H1 (cell line): Measurements from ENCODE around the gene PLCB1. TPM values are rescaled to one million over a fixed set of nuclear protein-coding genes. Genes with fewer than 3 reads are reported as not detected.

Experiments
- CTCF ChIA-PET: fragments of 300-600 bp; sonication (Branson Sonifier 250); formaldehyde crosslinking; loops from one replicate; lab custom pipeline; 2021; ENCODE audit not compliant: partially characterized antibody; lab: Charles Lee
- POLR2A ChIA-PET: fragments of 300-600 bp; sonication (Branson Sonifier 250); formaldehyde crosslinking; loops from one replicate; lab custom pipeline; 2021; ENCODE audit warnings: inconsistent platforms; ENCODE audit not compliant: partially characterized antibody; lab: Charles Lee
- DNase-seq, 2 experiments: peaks; one replicate each; pipeline versions ENCODE4 v3.0.0 to v3.0.0-alpha.2; 2010 to 2022; ENCODE audit warnings: low spot score in 2 of 2, low read depth in 1 of 2, mixed read lengths in 1 of 2
- FAIRE-seq: peaks from 2 replicates; lab custom pipeline; 2011; peaks lifted over from hg19 to GRCh38; lab: Jason Lieb, UNC
- H2AFZ ChIP-seq: 2 replicates; pipeline ENCODE4 v1.8.1; 2012; ENCODE audit warnings: low read length, inconsistent platforms
- H2AK5ac ChIP-seq: 2 replicates; pipeline ENCODE4 v1.6.1; 2013; ENCODE audit warnings: low read depth, low read length
- H2BK120ac ChIP-seq: replicated peaks from 2 replicates; pipeline ENCODE3; 2013; ENCODE audit warnings: low read depth, low read length, inconsistent platforms
- H2BK12ac ChIP-seq: 2 replicates; pipeline ENCODE4 v1.6.1; 2013; ENCODE audit warnings: low read depth, low read length
- H2BK15ac ChIP-seq: 2 replicates; pipeline ENCODE4 v1.6.1; 2013; ENCODE audit warnings: low read length
- H2BK20ac ChIP-seq: 2 replicates; pipeline ENCODE4 v1.6.1; 2013; ENCODE audit warnings: low read length
- H2BK5ac ChIP-seq: 2 replicates; pipeline ENCODE4 v1.6.1; 2013; ENCODE audit warnings: low read depth, low read length
- H3K14ac ChIP-seq: 2 replicates; pipeline ENCODE4 v1.6.1; 2013; ENCODE audit warnings: inconsistent platforms; ENCODE audit not compliant: insufficient read length
- H3K18ac ChIP-seq: 2 replicates; pipeline ENCODE4 v1.6.1; 2013; ENCODE audit warnings: low read length; ENCODE audit errors: extremely low read depth
- H3K23ac ChIP-seq: 2 replicates; pipeline ENCODE4 v1.6.1; 2013; ENCODE audit warnings: inconsistent platforms; ENCODE audit not compliant: insufficient read length
- H3K23me2 ChIP-seq: 2 replicates; pipeline ENCODE4 v1.6.1; 2013; ENCODE audit warnings: low read depth, low read length
- H3K27ac ChIP-seq: 2 replicates; pipeline ENCODE4 v1.6.1; 2011; ENCODE audit warnings: low read depth, low read length, inconsistent platforms
- H3K27me3 ChIP-seq, 4 experiments: replicated peaks in 1 of 4; 1 replicate in 1 of 4; 2 replicates in 3 of 4; pipeline versions ENCODE4 v1.6.1 to v1.8.1; 2011 to 2013; ENCODE audit warnings: low read length in 3 of 4, mild to moderate bottlenecking in 3 of 4, inconsistent platforms in 2 of 4, mixed read lengths in 2 of 4, moderate library complexity in 1 of 4; ENCODE audit not compliant: control insufficient read depth in 3 of 4, insufficient read depth in 3 of 4; ENCODE audit errors: extremely low read depth in 1 of 4
- H3K36me3 ChIP-seq, 4 experiments: 2 replicates each; pipeline versions ENCODE4 v1.6.1 to v1.8.1; 2011 to 2013; ENCODE audit warnings: mild to moderate bottlenecking in 4 of 4, low read length in 3 of 4, moderate library complexity in 2 of 4, control low read depth in 1 of 4, inconsistent platforms in 1 of 4; ENCODE audit not compliant: insufficient read depth in 4 of 4, control insufficient read depth in 2 of 4
- H3K4ac ChIP-seq: replicated peaks from 2 replicates; pipeline ENCODE3; 2013; ENCODE audit warnings: low read length, low read depth, mixed read lengths, inconsistent platforms; ENCODE audit not compliant: insufficient read length
- H3K4me1 ChIP-seq, 4 experiments: replicated peaks in 1 of 4; 1 replicate in 1 of 4; 2 replicates in 3 of 4; pipeline versions ENCODE4 v1.6.1 to v1.8.1; 2011 to 2013; ENCODE audit warnings: low read length in 3 of 4, inconsistent platforms in 2 of 4, mixed read lengths in 1 of 4; ENCODE audit not compliant: insufficient read depth in 4 of 4, control insufficient read depth in 3 of 4
- H3K4me2 ChIP-seq, 2 experiments: 2 replicates each; pipeline versions ENCODE4 v1.6.1 to v1.8.1; 2011 to 2013; ENCODE audit warnings: low read depth in 2 of 2, low read length in 2 of 2, control low read depth in 1 of 2, inconsistent platforms in 1 of 2, mild to moderate bottlenecking in 1 of 2; ENCODE audit not compliant: insufficient read depth in 1 of 2
- H3K4me3 ChIP-seq, 4 experiments: fragments of 200-600, 300-600 bp in 1 of 4; sonication (generic), shearing (Covaris generic), sonication (Bioruptor Twin) in 1 of 4; 2 replicates each; pipeline versions ENCODE4 v1.5.1 to v1.8.1; 2011 to 2016; ENCODE audit warnings: low read length in 4 of 4, low read depth in 3 of 4, control low read depth in 2 of 4, inconsistent platforms in 2 of 4, mild to moderate bottlenecking in 2 of 4, mixed read lengths in 1 of 4, moderate library complexity in 1 of 4; ENCODE audit not compliant: insufficient read depth in 2 of 4; ENCODE audit errors: extremely low read depth in 1 of 4
- H3K56ac ChIP-seq: replicated peaks from 2 replicates; pipeline ENCODE3; 2013; ENCODE audit warnings: low read depth, mild to moderate bottlenecking, mixed read lengths, low read length, inconsistent platforms; ENCODE audit not compliant: insufficient read length
- H3K79me1 ChIP-seq: 2 replicates; pipeline ENCODE4 v1.6.1; 2013; ENCODE audit warnings: low read depth, low read length, control low read depth
- H3K79me2 ChIP-seq, 2 experiments: 2 replicates each; pipeline versions ENCODE4 v1.6.1 to v1.8.1; 2012 to 2013; ENCODE audit warnings: low read length in 2 of 2, mild to moderate bottlenecking in 2 of 2, inconsistent platforms in 1 of 2; ENCODE audit not compliant: insufficient read depth in 2 of 2, control insufficient read depth in 1 of 2
- H3K9ac ChIP-seq, 4 experiments: replicated peaks in 1 of 4; 1 replicate in 1 of 4; 2 replicates in 3 of 4; pipeline versions ENCODE4 v1.6.1 to v1.8.1; 2011 to 2013; ENCODE audit warnings: low read depth in 3 of 4, low read length in 3 of 4, control low read depth in 2 of 4, mild to moderate bottlenecking in 2 of 4, moderate library complexity in 2 of 4, inconsistent platforms in 1 of 4; ENCODE audit errors: extremely low read depth in 1 of 4
- H3K9me3 ChIP-seq, 2 experiments: 2 replicates each; pipeline versions ENCODE4 v1.6.1 to v1.8.1; 2012 to 2013; ENCODE audit warnings: mild to moderate bottlenecking in 2 of 2, moderate library complexity in 2 of 2, control low read depth in 1 of 2, inconsistent platforms in 1 of 2, low read depth in 1 of 2, low read length in 1 of 2, mixed read lengths in 1 of 2; ENCODE audit not compliant: insufficient read depth in 2 of 2
- H4K20me1 ChIP-seq, 2 experiments: replicated peaks in 1 of 2; 2 replicates each; pipeline versions ENCODE3 to v1.8.1; 2011 to 2013; ENCODE audit warnings: inconsistent platforms in 2 of 2, low read length in 2 of 2, mild to moderate bottlenecking in 1 of 2; ENCODE audit not compliant: insufficient read depth in 2 of 2, control insufficient read depth in 1 of 2
- H4K5ac ChIP-seq: 2 replicates; pipeline ENCODE4 v1.6.1; 2013; ENCODE audit warnings: low read length, low read depth, mixed read lengths, inconsistent platforms; ENCODE audit not compliant: insufficient read length
- H4K8ac ChIP-seq: 2 replicates; pipeline ENCODE4 v1.8.0; 2013; ENCODE audit warnings: mild to moderate bottlenecking, moderate library complexity, low read length, inconsistent platforms; ENCODE audit not compliant: insufficient read depth; ENCODE audit errors: extremely low read depth
- H4K91ac ChIP-seq: replicated peaks from 2 replicates; pipeline ENCODE3; 2013; ENCODE audit warnings: low read length, mixed read lengths, inconsistent platforms; ENCODE audit not compliant: insufficient read length
- CBX8 ChIP-seq: fragments of 300-800, 300-1000 bp; sonication (generic); IDR thresholded peaks from 2 replicates; pipeline ENCODE4 v1.7.1; 2016; ENCODE audit warnings: low read depth, low read length, borderline replicate concordance
- CHD1 ChIP-seq: IDR thresholded peaks from 2 replicates; pipeline ENCODE4 v1.6.1; 2012; ENCODE audit warnings: low read depth, low read length, improper control_type of control experiment
- CHD2 ChIP-seq: IDR thresholded peaks from 2 replicates; pipeline ENCODE4 v1.6.1; 2012; ENCODE audit warnings: low read length, improper control_type of control experiment
- JUND ChIP-seq: IDR thresholded peaks from 2 replicates; pipeline ENCODE4 v1.6.1; 2011; ENCODE audit warnings: mild to moderate bottlenecking, improper control_type of control experiment, low read length
- KDM5A ChIP-seq: fragments of 200-600 bp; IDR thresholded peaks from 2 replicates; pipeline ENCODE4 v1.7.1; 2012; ENCODE audit warnings: mild to moderate bottlenecking, low read length, inconsistent platforms, mixed read lengths
- NANOG ChIP-seq: IDR thresholded peaks from 2 replicates; pipeline ENCODE4 v1.6.1; 2011; ENCODE audit warnings: low read length, low read depth, mild to moderate bottlenecking, inconsistent platforms; ENCODE audit not compliant: insufficient read depth, poor library complexity, severe bottlenecking
- PHF8 ChIP-seq: fragments of 200-600 bp; sonication (generic); conservative IDR thresholded peaks from 2 replicates; pipeline ENCODE4 v1.7.1; 2012; ENCODE audit warnings: low read depth, mild to moderate bottlenecking, inconsistent platforms, low read length, moderate library complexity
- POLR2AphosphoS5 ChIP-seq: IDR thresholded peaks from 2 replicates; pipeline ENCODE4 v1.6.1; 2011; ENCODE audit warnings: low read depth, low read length
- RFX5 ChIP-seq: IDR thresholded peaks from 2 replicates; pipeline ENCODE4 v1.6.1; 2011; ENCODE audit warnings: low read depth, low read length, improper control_type of control experiment, borderline replicate concordance
- SAP30 ChIP-seq: fragments of 300-600 bp; sonication (generic); IDR thresholded peaks from 2 replicates; pipeline ENCODE4 v1.7.1; 2012; ENCODE audit warnings: low read length, moderate library complexity, mild to moderate bottlenecking, inconsistent platforms; ENCODE audit not compliant: insufficient read depth, insufficient replicate concordance
- SIN3A ChIP-seq, 2 experiments: IDR thresholded peaks in 1 of 2; conservative IDR thresholded peaks in 1 of 2; 2 replicates each; pipeline ENCODE4 v1.6.1; 2011 to 2012; ENCODE audit warnings: low read length in 2 of 2, improper control_type of control experiment in 1 of 2, low read depth in 1 of 2, mild to moderate bottlenecking in 1 of 2
- SIX5 ChIP-seq: IDR thresholded peaks from 2 replicates; pipeline ENCODE4 v1.6.1; 2011; ENCODE audit warnings: mild to moderate bottlenecking, low read depth, low read length
- SUZ12 ChIP-seq: fragments of 200-600 bp; sonication (generic); IDR thresholded peaks from 2 replicates; pipeline ENCODE4 v1.6.1; 2012; ENCODE audit warnings: mild to moderate bottlenecking, inconsistent platforms, low read length, moderate library complexity, mixed read lengths
- WGBS, 2 experiments: shearing (Covaris generic) in 1 of 2; methylation state at CpG; one replicate each; pipeline versions ENCODE4 v1.1.6 to v1.1.7; 2013 to 2015; ENCODE audit warnings: low lambda C conversion rate in 2 of 2, mixed read lengths in 2 of 2, inconsistent platforms in 1 of 2, low coverage in 1 of 2, missing lambda C conversion rate in 1 of 2; ENCODE audit not compliant: insufficient replicate concordance in 2 of 2, insufficient coverage in 1 of 2, insufficient read length in 1 of 2; ENCODE audit errors: extremely low coverage in 1 of 2, missing lambda C conversion rate in 1 of 2; 5-methylcytosine and 5-hydroxymethylcytosine counted together
- polyA plus RNA-seq, 7 experiments: library from polyadenylated mRNA; depleted of rRNA in 3 of 7; stranded (reverse) in 5 of 7; unstranded in 2 of 7; fragments of >200 nt in 5 of 7; fragments of 200-250 nt in 2 of 7; gene quantifications; 1 replicate in 5 of 7; 2 replicates in 1 of 7; 4 replicates in 1 of 7; pipeline versions ENCODE4 v1.2.1 to v1.2.3, GENCODE V29; 2011 to 2013; ENCODE audit warnings: missing spikeins in 2 of 7, mixed read lengths in 2 of 7
- total RNA-seq: library from RNA; stranded (reverse); fragmentation: NEBNext Ultra II Directional; extraction: Animal tissue kit (Norgen Biotek cat#: 25700); gene quantifications from 2 replicates; pipeline ENCODE4 v1.2.1, GENCODE V29; 2021

Gene PLCB1
- total and polyA plus RNA-seq, 2 of the 8 experiments (the other 6 are each of a cell fraction or from before 2014, with no cell fraction given) = 2.6 to 9.1 TPM

DNA sequence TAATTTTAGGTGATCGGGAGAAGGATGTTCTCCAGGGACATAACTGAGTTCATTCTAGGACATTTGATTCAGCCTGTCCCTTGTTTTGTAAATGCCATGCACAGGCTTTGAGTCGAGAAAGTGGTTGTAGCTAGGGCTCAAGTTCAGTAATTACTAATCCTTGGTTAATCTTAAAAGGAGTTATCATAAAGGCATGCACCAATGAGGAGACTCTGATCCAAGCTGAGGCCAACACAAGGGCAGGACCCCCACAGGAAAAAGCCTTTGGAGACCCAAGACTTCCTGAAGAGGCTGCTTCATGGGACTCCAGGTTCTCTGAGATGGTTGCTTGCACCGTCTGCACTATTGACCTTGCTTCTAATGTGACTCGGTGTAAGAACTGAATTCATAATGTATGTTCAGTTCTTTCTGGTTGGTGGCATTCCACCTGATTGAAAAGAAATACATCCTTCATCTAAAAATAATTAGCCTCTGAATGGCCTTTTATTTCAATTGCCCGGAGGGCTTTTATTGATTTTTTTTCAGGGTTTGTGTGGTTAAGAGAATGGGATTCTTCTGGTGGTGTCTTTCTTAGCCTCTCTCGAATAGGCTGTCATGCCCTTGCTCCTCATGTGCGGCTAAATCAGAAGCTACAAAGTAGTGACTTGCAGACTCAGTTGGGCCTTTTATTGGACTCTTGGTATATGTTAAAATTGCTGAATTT is 735.1 kb downstream of the PLCB1 start:
- no peak overlapping the region for H3K4me3 ChIP-seq
- 92% methylated on average over 7 of the region's 7 CpGs; no CpG with 5 or more reads in 1 of the 2 experiments for WGBS, 2 experiments
- no peaks in the 10 kb centered on the region for H3K23me2 ChIP-seq
- no peak overlapping the region for H2BK5ac ChIP-seq
- no peak overlapping the region for H4K91ac ChIP-seq
- H2BK12ac ChIP-seq = no peak overlapping the region
- no peak overlapping the region for H3K4me2 ChIP-seq
- DNase-seq = no peak
- H3K23ac ChIP-seq = no peak overlapping the region
- FAIRE-seq = no peak
- no peak overlapping the region for H2BK120ac ChIP-seq
- H3K27ac ChIP-seq = no peak overlapping the region
- no peak overlapping the region for H4K8ac ChIP-seq
- no peak overlapping the region for H2BK15ac ChIP-seq
- no peaks in the 10 kb centered on the region for H4K20me1 ChIP-seq
- POLR2A ChIA-PET = no interaction called here
- no peak overlapping the region for H3K56ac ChIP-seq
- no peak overlapping the region for H4K5ac ChIP-seq
- no peak overlapping the region for H3K14ac ChIP-seq
- no peak overlapping the region for H3K18ac ChIP-seq
- H3K9me3 ChIP-seq = no peaks in the 10 kb centered on the region
- CTCF ChIA-PET = interaction anchor here (0.5 to 2.0 kb wide), 5 partner anchors 10 to 526 kb away, joined by 3 to 7 read pairs (median 3); no protein-coding TSS in a partner anchor
- H3K79me1 ChIP-seq = no peaks in the 10 kb centered on the region
- no peaks in the 10 kb centered on the region for H3K27me3 ChIP-seq
- H3K4ac ChIP-seq = no peak overlapping the region
- H3K9ac ChIP-seq = no peak overlapping the region
- H3K36me3 ChIP-seq = no peaks in the 10 kb centered on the region
- no peak overlapping the region for H2AFZ ChIP-seq
- H2BK20ac ChIP-seq = no peak overlapping the region
- H3K79me2 ChIP-seq = no peaks in the 10 kb centered on the region
- H3K4me1 ChIP-seq = peaks cover 0 to 5% (median 3%) of the 10 kb centered on the region in 4 experiments; a peak in 4 of 7 replicates
- H2AK5ac ChIP-seq = no peak overlapping the region
- TF ChIP-seq JUND (no peak), CBX8 (no peak), SAP30 (no peak), CHD1 (no peak), NANOG (no peak), SUZ12 (no peak), POLR2AphosphoS5 (no peak), SIX5 (no peak), KDM5A (no peak), RFX5 (no peak), CHD2 (no peak), SIN3A (conservative IDR thresholded peaks at IDR 0.05 in 1 of 2, IDR thresholded peaks at IDR 0.05 in 1 of 2; ENCODE audit: low read depth in 1 of 2, low read length in 2 of 2) (no peak), PHF8 (no peak)
